Left ventricle myocardium inferior (tissue), 1 donor: ENCODE measurements around the gene PCYT1B. TPM values are rescaled to one million over a fixed set of nuclear protein-coding genes. Genes with fewer than 3 reads are reported as not detected.

Source experiments
- DNase-seq: peaks from one replicate; pipeline ENCODE4 v3.0.0-alpha.2; 2020
- H3K27ac ChIP-seq: fragments of 200-600 bp; replicated peaks from 2 replicates; pipeline ENCODE4 v1.8.0; 2021
- H3K27me3 ChIP-seq: fragments of 200-600 bp; 2 replicates; pipeline ENCODE4 v1.8.0; 2021; ENCODE audit warnings: low read depth
- H3K36me3 ChIP-seq: fragments of 200-600 bp; 2 replicates; pipeline ENCODE4 v1.8.0; 2021
- H3K4me1 ChIP-seq: fragments of 200-600 bp; 2 replicates; pipeline ENCODE4 v1.8.0; 2021
- H3K4me3 ChIP-seq: fragments of 200-600 bp; 2 replicates; pipeline ENCODE4 v1.8.0; 2021; ENCODE audit warnings: mild to moderate bottlenecking, moderate library complexity
- H3K9me3 ChIP-seq: fragments of 200-600 bp; replicated peaks from 2 replicates; pipeline ENCODE4 v1.8.0; 2021
- intact Hi-C: fragments of 100-400 bp; cut with micrococcal nuclease; formaldehyde crosslinking; loops from one replicate; pipeline ENCODE4 v1.11.0; 2022
- total RNA-seq: library from RNA; stranded (reverse); fragmentation: NEBNext Ultra II Directional; extraction: Animal tissue kit (Norgen Biotek cat#: 25700); gene quantifications from one replicate; pipeline ENCODE4 v1.2.1, GENCODE V29; 2021
- TF ChIP-seq, protein P1 (sequence below): fragments of 200-600 bp; IDR thresholded peaks from 2 replicates; pipeline ENCODE4 v1.8.0; 2021; ENCODE audit warnings: antibody characterized with exemption, mild to moderate bottlenecking, borderline replicate concordance
- donor health status: DM: no; HTN: yes; CAD: no; lungs with severe emphysema.

The PCYT1B gene
- total RNA-seq, 1 donor from 2014 or later: 0.36 TPM

DNA sequence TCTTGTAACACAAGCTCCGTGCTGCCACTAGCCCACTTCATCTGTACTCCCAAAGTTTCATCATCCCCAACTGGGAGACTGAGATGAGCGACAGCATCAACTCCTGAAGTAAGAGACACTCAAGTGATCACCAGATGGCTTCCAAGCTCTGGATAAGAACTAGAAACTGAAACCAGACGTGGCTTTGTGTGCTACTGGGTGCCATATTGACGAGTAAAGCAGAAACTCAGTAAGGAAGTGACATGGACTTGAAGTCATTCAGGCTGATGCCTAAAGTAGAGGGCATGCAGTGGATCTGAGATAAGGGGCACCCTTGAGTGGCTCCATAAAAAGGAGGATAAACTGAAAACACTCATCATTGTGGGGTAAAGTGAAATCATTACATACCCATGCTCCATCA lies 72.4 kb downstream of the PCYT1B start:
- H3K27ac ChIP-seq: no peak overlapping the region
- H3K36me3 ChIP-seq: no peaks in the 10 kb centered on the region
- DNase-seq: no peak
- no peaks in the 10 kb centered on the region for H3K9me3 ChIP-seq
- no peaks in the 10 kb centered on the region for H3K27me3 ChIP-seq
- TF ChIP-seq, protein P1, sequence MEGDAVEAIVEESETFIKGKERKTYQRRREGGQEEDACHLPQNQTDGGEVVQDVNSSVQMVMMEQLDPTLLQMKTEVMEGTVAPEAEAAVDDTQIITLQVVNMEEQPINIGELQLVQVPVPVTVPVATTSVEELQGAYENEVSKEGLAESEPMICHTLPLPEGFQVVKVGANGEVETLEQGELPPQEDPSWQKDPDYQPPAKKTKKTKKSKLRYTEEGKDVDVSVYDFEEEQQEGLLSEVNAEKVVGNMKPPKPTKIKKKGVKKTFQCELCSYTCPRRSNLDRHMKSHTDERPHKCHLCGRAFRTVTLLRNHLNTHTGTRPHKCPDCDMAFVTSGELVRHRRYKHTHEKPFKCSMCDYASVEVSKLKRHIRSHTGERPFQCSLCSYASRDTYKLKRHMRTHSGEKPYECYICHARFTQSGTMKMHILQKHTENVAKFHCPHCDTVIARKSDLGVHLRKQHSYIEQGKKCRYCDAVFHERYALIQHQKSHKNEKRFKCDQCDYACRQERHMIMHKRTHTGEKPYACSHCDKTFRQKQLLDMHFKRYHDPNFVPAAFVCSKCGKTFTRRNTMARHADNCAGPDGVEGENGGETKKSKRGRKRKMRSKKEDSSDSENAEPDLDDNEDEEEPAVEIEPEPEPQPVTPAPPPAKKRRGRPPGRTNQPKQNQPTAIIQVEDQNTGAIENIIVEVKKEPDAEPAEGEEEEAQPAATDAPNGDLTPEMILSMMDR: no peak
- H3K4me3 ChIP-seq: no peak overlapping the region
- intact Hi-C loops: no loop called here
- H3K4me1 ChIP-seq: no peaks in the 10 kb centered on the region

DNA sequence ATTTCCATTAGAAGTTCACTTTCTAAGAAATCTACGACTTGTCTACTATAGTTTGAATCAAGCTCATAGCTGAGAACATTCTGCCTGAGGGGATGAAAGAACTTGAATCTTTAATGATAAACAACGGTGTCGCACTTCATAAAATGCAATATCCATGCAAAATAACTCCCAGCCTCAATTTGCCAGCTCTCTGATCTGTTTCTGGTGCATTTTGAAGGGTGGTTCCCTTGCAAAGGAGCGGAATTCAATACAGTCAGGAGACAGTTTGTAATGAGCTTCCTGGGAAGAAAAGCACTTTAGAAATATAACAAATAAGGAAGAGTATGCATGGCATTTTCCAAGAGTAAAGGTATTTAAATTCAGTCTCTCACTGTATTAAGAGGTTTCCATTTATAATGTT lies 80.0 kb downstream of the PCYT1B start:
- Histone ChIP-seq H3K9me3 (no peaks in the 10 kb centered on the region), H3K4me3 (no peak overlapping the region), H3K27ac (no peak overlapping the region), H3K4me1 (no peaks in the 10 kb centered on the region), H3K27me3 (no peaks in the 10 kb centered on the region), H3K36me3 (no peaks in the 10 kb centered on the region)
- no peak for DNase-seq
- TF ChIP-seq, protein P1: no peak
- intact Hi-C loops: no loop called here

DNA sequence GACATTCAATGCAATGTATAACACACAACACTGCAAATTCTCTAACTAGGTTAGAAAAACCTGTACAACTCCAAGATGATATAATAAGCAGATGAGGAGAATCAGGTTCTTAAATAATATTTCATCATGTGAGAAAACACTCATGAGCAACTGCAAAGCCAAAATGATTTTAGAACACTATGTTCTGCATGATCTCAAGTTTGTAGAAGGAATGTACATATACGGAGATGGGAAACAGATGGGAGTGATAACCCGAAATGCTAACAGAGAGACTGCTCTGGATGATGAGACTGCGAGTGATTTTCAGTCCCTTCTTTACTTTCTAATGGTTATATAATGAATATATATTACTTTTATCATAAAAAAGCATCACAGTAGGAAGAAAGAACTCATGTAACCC lies 80.9 kb downstream of the PCYT1B start:
- no peaks in the 10 kb centered on the region for H3K4me1 ChIP-seq
- no peak overlapping the region for H3K27ac ChIP-seq
- no peaks in the 10 kb centered on the region for H3K9me3 ChIP-seq
- TF ChIP-seq, protein P1: no peak
- H3K36me3 ChIP-seq: no peaks in the 10 kb centered on the region
- no peaks in the 10 kb centered on the region for H3K27me3 ChIP-seq
- no peak overlapping the region for H3K4me3 ChIP-seq
- no peak for DNase-seq
- intact Hi-C loops: no loop called here

DNA sequence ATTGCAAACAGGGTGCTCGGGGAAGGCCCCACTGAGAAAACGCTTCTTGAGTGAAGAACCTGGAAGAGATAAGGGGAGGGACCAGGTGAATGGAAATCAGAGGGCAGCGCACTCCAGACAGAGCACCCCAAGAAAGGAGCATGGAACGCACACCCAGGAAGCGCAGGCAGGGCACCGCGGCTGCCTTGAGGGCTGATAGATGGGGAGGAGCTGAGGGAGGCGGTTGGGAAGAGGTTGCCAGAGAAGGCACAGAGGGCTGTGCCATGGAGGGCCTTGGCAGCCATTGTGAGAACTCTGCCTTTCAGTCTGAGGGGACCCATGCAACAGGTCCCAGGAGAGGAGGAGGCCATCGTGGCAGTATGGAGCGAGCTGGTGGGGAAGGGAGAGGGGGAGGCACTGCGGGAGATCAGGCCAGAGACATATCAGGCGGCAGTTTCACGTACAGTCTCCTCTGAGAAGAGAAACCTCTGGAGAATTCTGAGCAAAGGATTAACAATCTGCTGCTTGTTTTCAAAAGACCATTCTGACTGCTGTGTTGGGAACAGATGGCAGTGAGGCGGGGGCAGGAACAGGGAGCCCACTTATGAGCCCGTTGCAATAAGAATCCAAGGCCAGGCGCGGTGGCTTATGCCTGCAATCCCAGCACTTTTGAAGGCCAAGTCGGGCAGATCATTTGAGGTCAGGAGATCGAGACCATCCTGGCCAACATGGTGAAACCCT lies 83.7 kb downstream of the PCYT1B start:
- no peak overlapping the region for H3K27ac ChIP-seq
- no peaks in the 10 kb centered on the region for H3K27me3 ChIP-seq
- H3K4me1 ChIP-seq: no peaks in the 10 kb centered on the region
- H3K9me3 ChIP-seq: no peaks in the 10 kb centered on the region
- no peak overlapping the region for H3K4me3 ChIP-seq
- TF ChIP-seq, protein P1: no peak
- intact Hi-C loops: no loop called here
- DNase-seq: no peak
- no peaks in the 10 kb centered on the region for H3K36me3 ChIP-seq

DNA sequence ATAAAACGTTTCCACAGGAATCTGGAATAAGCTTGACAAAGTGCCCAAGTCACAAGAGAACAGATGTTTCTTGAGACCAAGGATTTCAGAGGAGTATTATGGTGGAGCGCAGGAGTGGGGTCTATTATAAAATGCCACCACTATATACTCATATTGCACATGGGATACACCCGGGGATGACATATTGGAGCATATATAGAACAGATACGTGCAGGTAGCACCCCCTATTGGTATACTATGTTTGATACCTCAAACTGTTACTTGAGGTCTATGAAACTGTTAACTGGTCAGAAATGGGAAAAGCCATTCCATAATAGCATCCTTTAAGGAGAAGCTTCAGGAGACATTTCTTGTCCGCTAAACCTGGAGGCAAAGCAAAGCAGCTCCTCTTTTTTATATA lies 86.0 kb downstream of the PCYT1B start:
- Histone ChIP-seq H3K27ac (no peak overlapping the region), H3K36me3 (no peaks in the 10 kb centered on the region), H3K9me3 (no peaks in the 10 kb centered on the region), H3K27me3 (no peaks in the 10 kb centered on the region), H3K4me3 (no peak overlapping the region), H3K4me1 (no peaks in the 10 kb centered on the region)
- intact Hi-C loops: no loop called here
- DNase-seq: no peak
- TF ChIP-seq, protein P1: no peak
